ENCODE data around the gene CCNO.

CCNO gene

GRCh38 chr5:55222985-55223811 lies 10.2 kb downstream of the CCNO start:
- no peak for DNase-seq (ENCODE audit: low read depth, low spot score)

- DNase-seq (ENCODE audit: low read depth, low spot score), result no peak
These were observed 11.1 kb downstream of the CCNO start for GRCh38 chr5:55222092-55222984.

- DNase-seq (ENCODE audit: low read depth, low spot score), result no peak
These were observed 12.8 kb downstream of the CCNO start for GRCh38 chr5:55220433-55221185.

GRCh38 chr5:55219770-55220169 lies 13.6 kb downstream of the CCNO start:
- no peak for DNase-seq (ENCODE audit: low read depth, low spot score)

GRCh38 chr5:55218967-55219366 lies 14.4 kb downstream of the CCNO start:
- no peak for DNase-seq (ENCODE audit: low read depth, low spot score)

GRCh38 chr5:55211184-55211874 lies 22.1 kb downstream of the CCNO start:
- no peak for DNase-seq (ENCODE audit: low read depth, low spot score)

- DNase-seq (ENCODE audit: low read depth, low spot score), result no peak
These were observed 28.4 kb downstream of the CCNO start for GRCh38 chr5:55205001-55205400.

- DNase-seq (ENCODE audit: low read depth, low spot score), result no peak
These were observed 42.2 kb downstream of the CCNO start for GRCh38 chr5:55191165-55191564.

GRCh38 chr5:55188656-55189540 lies 44.5 kb downstream of the CCNO start:
- DNase-seq (ENCODE audit: low read depth, low spot score), result no peak

GRCh38 chr5:55187370-55187769 lies 46.0 kb downstream of the CCNO start:
- DNase-seq (ENCODE audit: low read depth, low spot score), result no peak
